Activated CD8-positive, alpha-beta memory T cell treated with anti-CD3 and anti-CD28 coated beads, Interleukin-2, amount 50 U/mL, for 24 hours (primary cell): Measurements from ENCODE around the gene ZNF668.
"Not testable (repeated sequence)": the region's sequence is repeated elsewhere in the genome, so short reads cannot be mapped to it uniquely, and the experiment has no call there.

Experiments used
- DNase-seq: peaks from one replicate; pipeline ENCODE4 v3.0.0-alpha.2; 2020; ENCODE audit errors: extremely low read depth

ZNF668 gene

DNA sequence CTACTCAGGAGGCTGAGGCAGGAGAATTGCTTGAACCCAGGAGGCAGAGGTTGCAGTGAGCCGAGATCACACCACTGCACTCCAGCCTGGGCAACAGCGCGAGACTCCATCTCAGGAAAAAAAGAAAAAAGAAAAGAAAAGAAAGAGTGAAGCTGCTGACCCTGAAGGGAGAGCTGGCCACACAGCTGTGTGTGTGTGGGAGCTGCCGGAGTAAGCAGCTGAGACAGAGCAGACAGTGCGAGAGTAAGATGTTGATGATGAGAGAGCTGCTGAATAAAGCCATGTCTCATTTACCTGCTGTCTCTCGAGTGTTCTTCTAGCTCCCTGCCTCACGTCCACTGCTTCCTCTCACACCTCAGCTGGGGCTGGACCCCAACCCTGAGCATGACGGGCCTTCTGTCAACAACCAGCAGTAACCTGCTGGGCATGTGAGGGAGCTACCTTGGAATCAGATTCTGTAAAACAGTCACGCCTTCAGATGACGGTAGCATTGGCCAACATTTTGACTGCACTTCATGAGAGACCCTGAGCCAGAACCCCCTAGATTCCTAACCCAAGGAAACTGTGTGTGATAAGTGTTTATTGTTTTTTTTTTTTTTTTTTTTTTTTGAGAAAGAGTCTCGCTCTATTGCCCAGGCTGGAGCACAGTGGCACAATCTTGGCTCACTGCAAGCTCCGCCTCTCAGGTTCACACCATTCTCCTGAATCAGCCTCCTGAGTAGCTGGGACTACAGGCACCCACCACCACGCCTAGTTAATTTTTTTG is 27.0 kb upstream of the ZNF668 start:
- DNase-seq = not testable (repeated sequence)

DNA sequence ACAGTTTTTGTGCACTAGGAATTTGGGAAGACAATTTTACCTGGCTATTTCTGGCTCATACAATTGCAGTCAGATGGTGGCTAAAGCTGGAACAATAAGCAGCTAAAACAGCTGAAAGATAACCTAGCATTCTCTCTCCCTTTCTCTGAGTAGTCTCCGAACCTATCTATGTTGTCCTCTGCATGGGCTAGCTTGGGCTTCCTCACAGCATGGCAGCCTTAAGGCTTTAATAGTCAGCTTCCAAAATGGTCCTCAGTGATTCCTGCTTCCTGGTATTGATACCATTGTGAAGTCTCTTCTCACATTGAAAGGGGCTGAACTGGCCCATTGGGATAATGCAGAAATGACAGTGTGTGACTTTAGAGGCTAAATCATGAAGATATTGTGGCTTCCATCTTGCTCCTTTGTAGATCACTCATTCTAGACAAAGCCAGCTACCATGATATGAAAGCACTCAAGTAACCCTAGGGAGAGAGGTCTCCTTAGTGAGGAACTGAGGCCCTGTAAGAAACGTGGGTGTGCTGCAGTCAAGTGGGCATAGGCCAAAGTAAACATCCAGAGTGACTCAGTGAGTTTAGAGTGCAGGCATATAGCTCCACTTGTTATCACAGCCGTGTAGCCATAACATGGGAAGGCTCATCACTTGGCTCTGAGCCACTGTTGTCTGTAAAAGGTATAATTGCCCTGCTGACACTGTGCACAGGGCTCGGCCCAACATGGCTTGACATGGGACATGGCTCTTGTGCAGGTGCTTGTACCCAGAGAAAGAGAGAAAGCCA is 26.0 kb upstream of the ZNF668 start:
- DNase-seq = no peak

DNA sequence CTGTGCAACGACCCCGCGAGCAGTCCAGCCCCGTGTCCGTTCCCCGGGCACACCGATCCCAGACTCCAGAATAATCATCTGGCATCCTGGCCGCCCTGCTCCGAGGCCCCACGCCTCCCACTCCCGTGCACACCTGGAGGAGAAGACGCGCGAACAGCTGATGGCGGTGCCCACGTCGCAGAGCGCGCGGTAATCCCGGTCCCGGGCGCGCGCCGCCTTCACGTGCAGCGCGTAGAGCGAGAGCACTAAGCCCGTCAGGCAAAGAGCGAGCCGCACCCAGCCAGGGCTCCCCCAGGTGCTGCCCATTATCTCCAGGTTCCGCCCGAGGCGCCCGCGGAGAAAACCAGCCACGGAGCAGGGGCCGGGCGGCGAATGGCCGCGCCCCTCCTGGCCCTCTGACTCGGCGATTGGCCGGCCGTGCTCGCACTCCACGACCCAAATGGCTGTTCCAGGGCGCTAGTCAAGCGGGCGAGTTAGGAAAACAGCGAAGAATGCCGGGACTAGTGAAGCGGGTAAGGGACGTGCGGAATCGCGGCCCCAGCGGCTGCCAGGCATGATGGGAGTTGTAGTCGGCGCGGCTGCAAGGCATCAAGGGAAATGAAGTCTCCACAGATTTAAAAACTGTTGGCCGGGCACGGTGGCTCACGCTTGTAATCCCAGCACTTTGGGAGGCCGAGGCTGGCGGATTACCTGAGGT is 20.5 kb upstream of the ZNF668 start, which contains the start of gene VKORC1:
TSS of gene VKORC1 (minus strand) at position 374 of the 697 bp plus-strand sequence. CDS start at position 306, 68 bp downstream.
- DNase-seq = peak; percentile 78

DNA sequence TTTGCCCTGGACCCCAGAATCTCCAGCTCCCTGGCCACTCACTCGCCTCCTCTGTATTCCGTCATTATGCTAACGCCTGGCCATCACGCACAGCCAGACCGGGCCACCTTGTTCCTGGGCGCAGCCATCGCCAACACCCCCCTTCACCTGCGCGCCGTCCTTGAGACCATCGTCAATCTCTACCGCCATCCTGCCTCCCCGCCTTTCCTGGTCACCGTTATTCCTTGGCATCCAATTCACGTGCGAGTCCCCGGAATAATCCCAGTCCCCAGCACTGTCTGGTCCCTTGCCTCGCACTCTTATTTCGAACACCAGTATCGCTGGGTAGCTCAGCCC is 20.0 kb upstream of the ZNF668 start:
- DNase-seq = no peak

DNA sequence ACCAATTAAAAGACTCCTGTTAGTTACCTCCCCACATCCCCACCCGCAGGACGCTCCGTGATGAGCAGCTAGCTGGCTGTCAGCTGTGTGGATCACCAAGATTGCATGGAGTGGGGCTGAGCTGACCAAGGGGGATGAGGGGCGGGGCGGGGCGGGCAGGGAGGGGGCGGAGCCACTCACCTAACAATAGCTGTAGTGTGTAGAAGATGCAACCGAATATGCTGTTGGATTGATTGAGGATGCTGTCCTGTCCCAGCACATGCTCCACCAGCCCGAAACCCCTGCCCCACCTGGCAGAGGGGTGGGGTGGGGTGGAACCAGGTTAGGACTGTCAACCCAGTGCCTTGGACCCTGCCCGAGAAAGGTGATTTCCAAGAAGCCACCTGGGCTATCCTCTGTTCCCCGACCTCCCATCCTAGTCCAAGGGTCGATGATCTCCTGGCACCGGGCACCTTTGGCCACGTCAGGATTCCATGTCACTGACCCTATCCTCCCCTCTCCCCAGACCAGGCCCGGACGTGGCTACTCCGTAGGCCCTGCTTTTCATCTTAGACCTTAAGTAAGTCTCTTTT is 19.2 kb upstream of the ZNF668 start:
- DNase-seq = no peak

DNA sequence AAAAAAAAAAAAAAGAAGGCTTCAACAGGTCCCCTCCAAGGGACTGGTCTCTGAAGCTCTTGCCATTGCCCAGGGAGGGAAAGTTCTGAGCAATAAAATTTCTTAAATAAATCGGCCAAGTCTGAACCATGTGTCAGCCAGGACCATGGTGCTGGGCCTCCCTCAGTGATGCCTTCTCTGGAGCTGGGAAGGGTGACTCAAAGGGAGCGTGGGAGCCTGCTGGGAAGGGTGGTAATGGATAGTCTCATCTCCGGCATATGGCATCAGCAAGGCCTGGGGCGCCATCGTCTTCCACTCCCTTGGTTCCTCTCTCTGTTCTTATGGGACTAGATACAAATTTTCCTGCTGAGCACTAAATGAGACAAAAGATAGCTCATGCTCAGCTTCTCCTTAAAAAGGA is 18.3 kb upstream of the ZNF668 start:
- no peak for DNase-seq

DNA sequence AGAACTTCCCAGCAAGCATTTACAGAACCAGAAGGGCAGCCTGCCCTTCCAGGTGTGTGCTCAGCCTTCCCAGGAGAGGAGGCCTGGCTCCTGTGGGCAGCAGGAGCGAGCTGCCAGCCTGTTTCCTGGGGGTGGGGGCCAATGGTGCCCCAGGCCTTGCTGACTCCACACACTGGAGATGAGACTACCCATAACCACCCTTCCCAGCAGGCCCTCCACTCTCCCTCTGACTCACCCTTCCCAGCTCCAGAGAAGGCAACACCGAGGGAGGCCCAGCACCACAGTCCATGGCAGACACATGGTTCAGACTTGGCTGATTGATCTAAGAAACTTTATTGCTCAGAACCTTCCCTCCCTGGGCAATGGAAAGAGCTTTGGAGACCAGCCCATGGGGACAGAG is 16.5 kb upstream of the ZNF668 start:
- no peak for DNase-seq

DNA sequence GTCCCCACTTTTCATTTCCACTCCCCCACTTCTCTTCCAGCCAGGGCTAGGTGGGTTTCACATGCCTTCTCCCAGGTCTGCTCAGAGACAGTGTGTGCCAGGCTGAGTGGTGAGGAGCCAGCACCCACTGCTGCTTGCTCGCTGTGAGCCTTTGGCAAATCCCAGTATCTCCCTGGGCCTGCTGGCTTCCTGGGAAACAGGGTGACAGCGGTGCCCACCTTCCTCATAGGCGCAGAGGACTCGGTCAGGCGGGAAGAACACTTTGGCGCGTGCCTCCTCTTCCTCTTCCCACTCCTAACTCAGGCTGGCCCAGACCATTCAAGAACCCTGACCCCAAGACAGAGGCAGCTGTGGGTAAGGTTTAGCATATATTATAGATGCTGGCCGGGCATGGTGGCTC is 15.2 kb upstream of the ZNF668 start:
- no peak for DNase-seq

DNA sequence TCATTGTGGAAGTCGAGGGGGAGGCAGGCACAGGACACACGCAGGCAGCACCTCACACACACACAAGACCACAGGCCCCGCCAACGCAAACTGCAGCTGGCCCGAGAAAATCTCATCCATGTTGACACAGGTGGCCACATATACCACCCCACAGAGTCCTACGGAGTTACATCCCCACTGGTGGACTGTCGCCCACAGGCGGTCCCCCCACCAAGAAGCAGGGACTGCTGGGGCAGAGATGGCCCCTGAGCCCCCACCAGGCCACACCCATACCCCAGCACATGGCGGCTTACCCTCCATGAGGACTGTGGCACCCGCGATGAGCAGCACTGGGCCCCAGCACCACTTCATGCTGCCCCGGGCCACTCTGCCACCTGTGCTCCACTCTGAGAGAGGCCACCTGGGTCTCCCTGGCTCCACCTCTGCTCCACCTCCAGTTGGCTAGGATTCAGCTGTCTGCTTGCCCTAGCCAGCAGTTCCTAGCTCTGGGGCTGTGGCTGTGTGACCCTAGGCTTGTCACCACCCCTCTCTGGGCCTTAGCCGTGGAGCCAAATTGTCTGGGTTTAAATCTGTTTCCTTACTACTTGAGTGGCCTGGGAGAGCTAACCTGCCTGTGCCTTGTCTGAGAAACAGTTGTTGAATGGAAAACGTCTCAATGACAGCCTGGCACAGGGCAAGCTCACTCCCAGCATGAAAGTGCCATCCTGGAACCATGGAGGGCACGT is 14.6 kb upstream of the ZNF668 start, which contains the start of gene PRSS53:
TSS of gene PRSS53 (minus strand) at position 485 of the 725 bp plus-strand sequence. CDS start at position 351, 134 bp downstream.
- no peak for DNase-seq

DNA sequence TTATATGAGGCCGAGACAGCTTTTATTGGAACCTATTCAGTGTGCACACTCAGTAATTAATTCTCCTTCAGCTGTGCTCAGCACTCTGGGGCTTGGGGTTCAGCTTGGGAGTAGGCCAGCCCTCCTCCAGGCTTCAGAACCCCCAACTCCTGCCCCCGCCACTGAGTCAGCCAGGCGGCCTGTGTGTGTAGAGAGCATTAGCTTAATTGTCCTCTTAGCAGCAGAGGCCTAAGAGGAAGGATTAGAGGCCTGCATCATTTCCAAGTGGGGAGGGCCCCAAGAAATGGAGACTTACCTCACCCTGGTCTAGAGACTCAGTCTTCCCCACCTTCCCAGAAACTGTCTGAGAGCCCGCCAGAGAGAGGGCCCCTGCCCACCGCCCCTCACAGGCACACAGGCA is 13.9 kb upstream of the ZNF668 start:
- DNase-seq = no peak

DNA sequence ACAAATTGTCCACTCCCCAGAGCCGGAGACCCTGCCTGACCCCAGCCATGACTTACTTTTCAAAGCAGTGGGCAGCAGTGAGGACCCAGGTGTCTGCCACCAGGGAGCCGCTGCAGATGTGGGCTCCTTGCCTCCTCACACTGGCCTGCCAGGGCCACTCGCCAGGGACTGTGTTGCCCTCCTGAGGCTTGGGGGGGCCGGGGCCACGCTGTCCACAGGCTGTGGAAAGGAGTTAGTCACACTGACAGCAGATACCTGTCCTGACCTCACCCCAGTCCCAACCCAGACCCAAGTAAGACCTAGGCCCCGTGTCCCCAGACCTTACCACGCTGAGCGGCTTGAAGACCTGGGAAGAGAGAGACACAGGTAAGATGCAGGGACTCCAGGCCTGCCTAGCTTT is 13.4 kb upstream of the ZNF668 start:
- no peak for DNase-seq

DNA sequence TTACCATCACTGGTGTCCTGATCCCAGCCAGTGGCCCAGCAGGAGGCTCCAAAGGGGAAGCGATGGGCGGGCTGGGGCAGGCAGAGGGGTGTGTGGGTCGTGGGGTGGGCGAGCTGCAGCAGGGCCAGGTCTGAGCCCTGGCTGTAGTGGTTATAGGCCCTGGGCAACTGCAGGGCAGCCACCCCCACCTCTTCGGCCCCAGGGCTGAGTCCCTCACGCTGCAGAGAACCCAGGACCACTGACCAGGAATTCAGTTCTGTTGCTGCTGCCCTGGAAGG is 12.5 kb upstream of the ZNF668 start:
- DNase-seq = no peak

DNA sequence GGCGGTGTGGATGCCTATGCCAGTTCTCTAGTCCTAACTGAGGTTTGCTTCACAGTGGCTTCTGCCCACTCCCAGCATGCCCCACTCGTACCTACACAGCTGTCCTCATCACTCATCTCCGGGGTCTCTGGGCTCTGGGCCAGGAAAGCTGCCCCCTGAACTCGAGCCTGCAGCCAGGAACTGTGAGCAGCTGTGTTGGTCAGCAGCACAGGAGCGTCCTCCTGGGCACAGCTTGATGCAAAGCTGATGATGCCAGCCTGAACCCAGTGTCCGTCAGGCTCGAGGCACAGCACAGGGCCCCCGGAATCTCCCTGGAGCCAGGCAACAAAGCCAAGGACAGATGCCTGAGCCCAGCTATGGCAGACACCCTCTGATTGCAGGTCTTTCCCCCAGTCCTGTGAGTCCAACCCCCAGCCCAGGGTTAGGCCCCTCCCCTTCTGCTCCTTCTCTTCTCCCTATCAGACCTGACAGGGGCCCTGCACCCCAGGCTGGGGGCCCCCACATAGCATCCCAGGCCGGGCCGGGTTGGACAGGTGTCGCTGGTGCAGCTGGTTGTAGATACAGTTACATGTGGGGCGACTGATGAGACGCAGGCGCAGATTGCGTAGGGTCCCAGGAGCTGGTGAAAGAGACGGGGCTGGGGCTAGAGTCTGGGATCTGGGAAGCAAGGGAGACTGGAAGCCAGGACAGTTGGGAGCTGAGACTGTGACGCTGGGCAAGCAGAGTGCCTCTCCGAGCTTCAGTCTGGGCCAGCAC is 12.0 kb upstream of the ZNF668 start:
- DNase-seq = no peak

DNA sequence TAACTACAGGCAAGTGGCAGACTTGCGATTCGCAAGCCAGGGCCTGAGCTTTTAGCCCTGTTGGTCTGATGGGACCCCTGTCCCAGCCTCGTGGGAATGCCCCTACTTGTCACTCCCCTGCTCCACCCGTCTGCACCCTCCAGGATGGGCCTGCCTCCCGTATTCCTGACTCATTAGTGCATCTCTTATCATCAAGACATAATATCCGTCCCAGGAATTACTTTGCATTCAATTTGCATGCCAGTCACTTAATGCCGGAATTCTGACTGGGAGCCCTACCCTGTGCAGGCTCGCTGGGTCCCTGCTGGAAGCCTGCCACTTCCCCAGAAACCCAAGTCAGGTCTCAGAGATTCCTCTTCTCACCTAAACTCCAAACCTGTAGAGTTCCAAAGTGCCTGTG is 11.4 kb upstream of the ZNF668 start:
- no peak for DNase-seq

DNA sequence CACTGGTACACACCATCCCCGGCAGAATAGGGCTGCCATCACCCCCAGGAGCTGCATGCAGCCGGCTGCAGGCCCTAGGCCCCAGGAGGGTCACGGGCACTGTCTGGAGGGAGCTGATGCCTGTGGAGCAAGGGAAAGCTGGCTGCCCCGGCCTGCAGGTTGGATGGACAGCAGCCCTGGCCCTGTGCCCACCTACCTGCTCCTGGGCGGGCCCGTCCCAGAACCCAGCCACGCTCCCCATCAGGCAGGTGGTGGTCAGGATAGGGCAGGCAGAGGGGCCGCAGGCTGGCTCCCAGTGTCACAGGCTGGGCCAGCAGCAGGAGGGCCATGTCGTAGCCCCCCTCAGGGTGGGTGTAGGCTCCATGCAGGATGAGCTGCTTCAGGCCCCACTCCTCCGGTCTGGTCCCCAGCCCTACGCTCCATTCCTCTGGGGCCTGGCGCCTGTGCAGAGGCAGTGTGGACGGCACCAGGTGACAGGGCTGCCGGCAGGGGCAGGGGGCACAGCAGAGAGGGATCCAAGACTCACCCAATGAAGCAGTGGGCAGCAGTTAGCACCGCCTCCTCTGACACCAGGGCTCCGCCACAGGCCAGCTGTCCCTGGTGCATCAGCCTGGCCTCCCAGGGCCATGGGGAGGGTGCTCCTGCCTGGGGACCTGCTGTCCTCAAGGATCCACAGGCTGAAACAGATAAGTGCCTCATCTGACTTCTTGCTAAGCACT is 10.7 kb upstream of the ZNF668 start:
- DNase-seq = no peak

DNA sequence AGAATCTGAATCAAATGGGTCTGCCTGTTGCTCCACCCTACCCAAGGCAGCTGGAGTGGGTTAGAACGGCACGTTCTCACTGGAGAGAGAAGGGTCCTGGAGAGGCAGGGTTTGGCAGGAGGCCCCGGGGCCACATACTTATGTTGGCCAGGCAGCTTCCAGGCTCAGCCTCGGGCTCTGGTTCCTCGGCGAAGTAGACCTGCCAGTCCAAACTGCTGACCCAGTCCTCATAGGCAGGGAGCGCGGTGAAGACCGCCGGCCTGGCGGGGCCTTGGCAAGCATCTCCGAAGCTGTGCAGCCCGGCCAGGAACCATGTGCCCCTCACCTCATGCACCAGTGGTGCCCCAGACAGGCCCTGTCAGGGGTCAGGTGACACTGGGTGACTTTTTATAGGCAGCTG is 9.9 kb upstream of the ZNF668 start:
- no peak for DNase-seq

DNA sequence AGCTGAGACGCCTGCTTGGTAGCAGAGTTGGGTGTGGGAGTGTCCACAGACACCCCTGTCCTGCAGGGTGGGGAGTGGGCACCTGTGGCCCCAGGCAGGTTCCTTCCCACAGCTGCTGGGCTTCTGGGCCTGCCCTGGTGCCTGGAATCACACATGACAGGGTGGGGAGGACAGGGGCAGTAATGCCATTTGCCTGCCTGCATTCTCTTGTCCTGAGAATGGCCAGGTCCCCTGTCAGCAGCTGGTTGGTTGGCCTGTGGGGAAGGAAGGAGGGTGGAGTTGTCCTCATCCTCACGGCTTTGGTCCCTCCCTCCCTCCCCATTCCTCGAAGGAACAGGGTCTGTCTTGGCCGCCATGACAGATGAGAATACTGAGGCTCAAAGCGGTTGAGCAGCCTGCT is 9.5 kb upstream of the ZNF668 start:
- DNase-seq = no peak

DNA sequence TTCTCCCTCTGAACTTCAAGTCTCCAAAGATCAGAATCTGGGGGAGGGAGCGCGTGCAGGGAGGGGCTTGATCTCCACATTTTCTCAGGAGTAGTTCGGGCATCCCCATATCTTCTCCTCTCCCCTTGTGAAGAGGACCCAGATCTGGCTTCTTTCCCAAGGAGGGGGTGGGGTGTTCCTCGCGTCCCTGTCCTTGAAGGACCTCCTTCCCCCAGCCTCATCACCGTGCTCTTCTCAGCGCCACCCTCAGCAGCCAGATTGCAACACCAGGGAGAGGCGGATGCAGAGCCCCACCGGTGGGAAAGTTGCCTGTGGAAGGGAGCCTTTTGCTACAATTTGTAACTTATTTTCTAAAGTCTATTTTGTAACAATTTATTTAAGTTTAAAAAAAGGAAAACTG is 9.0 kb upstream of the ZNF668 start:
- DNase-seq = no peak

DNA sequence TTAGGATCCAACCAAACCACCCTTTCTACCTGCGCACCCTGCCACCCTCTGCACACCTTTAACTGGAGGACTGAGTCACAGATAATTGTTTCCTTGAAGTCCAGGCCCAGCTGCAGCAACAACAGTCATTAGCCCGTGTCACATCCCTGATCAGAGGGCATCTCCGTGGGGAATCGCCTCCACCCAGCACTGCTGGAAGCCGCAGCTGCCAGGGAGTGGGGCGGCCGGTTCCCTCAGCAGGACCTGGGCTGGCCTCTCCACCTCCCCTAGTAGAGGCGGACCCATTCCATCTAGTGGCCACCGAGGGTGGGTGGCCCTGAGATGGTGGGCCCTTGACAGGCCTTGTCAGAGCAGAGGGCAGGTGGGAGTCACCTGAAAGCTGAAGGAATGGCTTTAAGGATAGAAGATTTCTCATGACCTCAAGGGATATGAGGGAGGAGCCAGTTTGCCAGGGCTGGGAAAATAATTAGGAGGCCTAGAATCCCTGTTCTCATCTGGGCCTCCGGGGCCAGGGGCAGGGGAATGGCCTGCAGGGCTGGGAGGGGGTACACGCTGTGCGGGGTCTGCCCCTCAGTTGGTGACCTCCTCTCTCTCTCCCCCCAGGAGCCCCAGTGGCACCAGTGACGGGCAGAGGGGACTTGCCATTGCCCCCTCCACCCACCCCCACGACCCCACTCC is 8.5 kb upstream of the ZNF668 start:
- no peak for DNase-seq
